SK-N-SH treated with all-trans-retinoic acid at 6 μM for 48 hours (cell line): ENCODE measurements around the gene MACF1.

Experiments used
- PPARA ChIP-seq: fragments of 250-450 bp; sonication (Bioruptor Pico); IDR thresholded peaks from 2 replicates; pipeline ENCODE4 v1.5.0; 2020; ENCODE audit warnings: mild to moderate bottlenecking, borderline replicate concordance
- ZNF70 ChIP-seq: fragments of 450-650 bp; formaldehyde crosslinking; IDR thresholded peaks from 2 replicates; pipeline ENCODE4 v1.5.0; 2020; ENCODE audit warnings: mild to moderate bottlenecking, moderate library complexity
- TF ChIP-seq, protein P1 (sequence below): fragments of 250-450 bp; sonication (Bioruptor Pico); IDR thresholded peaks from 2 replicates; pipeline ENCODE4 v1.5.0; 2020; ENCODE audit warnings: mild to moderate bottlenecking, moderate library complexity

DNA sequence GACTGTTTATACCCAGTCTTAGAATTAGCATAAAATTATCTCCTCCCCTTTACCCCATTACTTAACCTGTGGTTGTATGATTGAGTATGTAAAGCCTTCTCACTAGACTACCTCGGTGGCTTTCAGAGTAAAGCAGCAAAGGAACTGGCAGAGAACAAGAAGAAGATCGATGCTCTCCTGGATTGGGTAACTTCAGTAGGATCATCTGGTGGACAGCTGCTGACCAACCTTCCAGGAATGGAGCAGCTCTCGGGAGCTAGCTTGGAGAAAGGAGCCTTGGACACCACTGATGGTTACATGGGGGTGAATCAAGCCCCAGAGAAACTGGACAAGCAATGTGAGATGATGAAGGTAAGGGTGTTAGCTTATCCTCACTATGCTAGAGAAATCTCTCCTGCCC lies 148.4 kb downstream of the MACF1 start:
- TF ChIP-seq, protein P1, sequence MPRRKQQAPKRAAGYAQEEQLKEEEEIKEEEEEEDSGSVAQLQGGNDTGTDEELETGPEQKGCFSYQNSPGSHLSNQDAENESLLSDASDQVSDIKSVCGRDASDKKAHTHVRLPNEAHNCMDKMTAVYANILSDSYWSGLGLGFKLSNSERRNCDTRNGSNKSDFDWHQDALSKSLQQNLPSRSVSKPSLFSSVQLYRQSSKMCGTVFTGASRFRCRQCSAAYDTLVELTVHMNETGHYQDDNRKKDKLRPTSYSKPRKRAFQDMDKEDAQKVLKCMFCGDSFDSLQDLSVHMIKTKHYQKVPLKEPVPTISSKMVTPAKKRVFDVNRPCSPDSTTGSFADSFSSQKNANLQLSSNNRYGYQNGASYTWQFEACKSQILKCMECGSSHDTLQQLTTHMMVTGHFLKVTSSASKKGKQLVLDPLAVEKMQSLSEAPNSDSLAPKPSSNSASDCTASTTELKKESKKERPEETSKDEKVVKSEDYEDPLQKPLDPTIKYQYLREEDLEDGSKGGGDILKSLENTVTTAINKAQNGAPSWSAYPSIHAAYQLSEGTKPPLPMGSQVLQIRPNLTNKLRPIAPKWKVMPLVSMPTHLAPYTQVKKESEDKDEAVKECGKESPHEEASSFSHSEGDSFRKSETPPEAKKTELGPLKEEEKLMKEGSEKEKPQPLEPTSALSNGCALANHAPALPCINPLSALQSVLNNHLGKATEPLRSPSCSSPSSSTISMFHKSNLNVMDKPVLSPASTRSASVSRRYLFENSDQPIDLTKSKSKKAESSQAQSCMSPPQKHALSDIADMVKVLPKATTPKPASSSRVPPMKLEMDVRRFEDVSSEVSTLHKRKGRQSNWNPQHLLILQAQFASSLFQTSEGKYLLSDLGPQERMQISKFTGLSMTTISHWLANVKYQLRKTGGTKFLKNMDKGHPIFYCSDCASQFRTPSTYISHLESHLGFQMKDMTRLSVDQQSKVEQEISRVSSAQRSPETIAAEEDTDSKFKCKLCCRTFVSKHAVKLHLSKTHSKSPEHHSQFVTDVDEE (CRISPR knock-in tag), result no peak
- TF ChIP-seq ZNF70, result no peak
- TF ChIP-seq PPARA (CRISPR knock-in tag), result no peak
